Loucy (cell line): ENCODE results near the gene ASB13.
A peak's percentile ranks its signal among the peaks of the same experiment; 100 is the strongest.
"Not testable (repeated sequence)": the region's sequence is repeated elsewhere in the genome, so short reads cannot be mapped to it uniquely, and the experiment has no call there.

ENCODE experiments used
- H2AFZ ChIP-seq: fragments of 200-600 bp; sonication (generic); 2 replicates; pipeline ENCODE4 v1.6.0; 2016; ENCODE audit warnings: antibody characterized with exemption, mild to moderate bottlenecking, low read length, moderate library complexity
- H3F3A ChIP-seq: fragments of 200-600 bp; 2 replicates; pipeline ENCODE4 v1.6.0; 2016; ENCODE audit warnings: antibody characterized with exemption, low read depth, mild to moderate bottlenecking
- H3K27me3 ChIP-seq: fragments of 200-600 bp; sonication (generic); 2 replicates; pipeline ENCODE4 v1.6.1; 2014; ENCODE audit warnings: low read length, mild to moderate bottlenecking; ENCODE audit not compliant: insufficient read depth, poor library complexity, severe bottlenecking
- H3K36me3 ChIP-seq: fragments of 200-600 bp; sonication (generic); 2 replicates; pipeline ENCODE4 v1.6.1; 2016; ENCODE audit warnings: low read length; ENCODE audit not compliant: insufficient read depth
- H3K4me1 ChIP-seq: fragments of 200-600 bp; sonication (generic); 2 replicates; pipeline ENCODE4 v1.5.1; 2014; ENCODE audit warnings: low read length, mild to moderate bottlenecking; ENCODE audit not compliant: insufficient read depth, poor library complexity, severe bottlenecking
- H3K4me2 ChIP-seq: fragments of 200-600 bp; sonication (generic); 2 replicates; pipeline ENCODE4 v1.6.0; 2014; ENCODE audit warnings: antibody characterized with exemption, low read length, low read depth, mild to moderate bottlenecking; ENCODE audit not compliant: poor library complexity, severe bottlenecking
- H3K4me3 ChIP-seq: fragments of 200-600 bp; sonication (generic); 2 replicates; pipeline ENCODE4 v1.5.1; 2014; ENCODE audit warnings: low read length, mild to moderate bottlenecking, mixed read lengths; ENCODE audit not compliant: poor library complexity, severe bottlenecking
- H3K79me2 ChIP-seq: fragments of 200-600 bp; sonication (generic); 2 replicates; pipeline ENCODE4 v1.6.1; 2014; ENCODE audit warnings: low read length; ENCODE audit not compliant: insufficient read depth
- H3K9ac ChIP-seq: fragments of 200-600 bp; sonication (generic); 2 replicates; pipeline ENCODE4 v1.6.0; 2014; ENCODE audit warnings: mild to moderate bottlenecking, low read depth, low read length, moderate library complexity; ENCODE audit not compliant: poor library complexity, severe bottlenecking
- H3K9me2 ChIP-seq: fragments of 200-600 bp; sonication (generic); replicated peaks from 2 replicates; pipeline ENCODE4 v1.6.1; 2016; ENCODE audit warnings: low read depth, low read length, mixed read lengths
- H3K9me3 ChIP-seq: fragments of 200-600 bp; sonication (generic); 2 replicates; pipeline ENCODE4 v1.6.1; 2014; ENCODE audit warnings: mild to moderate bottlenecking, antibody characterized with exemption, low read length, low read depth; ENCODE audit not compliant: insufficient read depth
- H4K20me1 ChIP-seq: fragments of 200-600 bp; sonication (generic); 2 replicates; pipeline ENCODE4 v1.6.0; 2014; ENCODE audit warnings: antibody characterized with exemption, low read length, mild to moderate bottlenecking; ENCODE audit not compliant: insufficient read depth, poor library complexity, severe bottlenecking
- CTCF ChIP-seq: fragments of 200-600 bp; sonication (generic); conservative IDR thresholded peaks from 2 replicates; pipeline ENCODE4 v1.5.1; 2014; ENCODE audit warnings: mild to moderate bottlenecking, antibody characterized with exemption, low read length
- EZH2phosphoT487 ChIP-seq: fragments of 200-600 bp; IDR thresholded peaks from 2 replicates; pipeline ENCODE4 v1.6.1; 2018; ENCODE audit warnings: antibody characterized with exemption, mild to moderate bottlenecking, moderate library complexity, borderline replicate concordance

Gene ASB13

GRCh38 chr10:5623081-5623748, 43.2 kb downstream of the ASB13 start:
- Histone ChIP-seq H3K9me2 (no peaks in the 10 kb centered on the region), H3K79me2 (no peaks in the 10 kb centered on the region), H3K27me3 (no peaks in the 10 kb centered on the region), H4K20me1 (no peaks in the 10 kb centered on the region), H3K9me3 (no peaks in the 10 kb centered on the region), H3F3A (no peaks in the 10 kb centered on the region), H3K36me3 (no peaks in the 10 kb centered on the region), H3K4me2 (no peak overlapping the region), H3K4me3 (no peak overlapping the region), H2AFZ (no peak overlapping the region), H3K4me1 (peaks cover 18% of the 10 kb centered on the region), H3K9ac (no peak overlapping the region)
- peak; percentile 84 for TF ChIP-seq CTCF
- TF ChIP-seq EZH2phosphoT487 = no peak

- Histone ChIP-seq H3K36me3 (no peaks in the 10 kb centered on the region), H3K79me2 (no peaks in the 10 kb centered on the region), H4K20me1 (no peaks in the 10 kb centered on the region), H2AFZ (no peak overlapping the region), H3K4me1 (peaks cover 11% of the 10 kb centered on the region), H3F3A (no peaks in the 10 kb centered on the region), H3K27me3 (no peaks in the 10 kb centered on the region), H3K9me3 (no peaks in the 10 kb centered on the region), H3K9me2 (no peaks in the 10 kb centered on the region), H3K4me2 (no peak overlapping the region), H3K9ac (no peak overlapping the region), H3K4me3 (no peak overlapping the region)
- no peak for TF ChIP-seq CTCF
- no peak for TF ChIP-seq EZH2phosphoT487
These were observed 44.0 kb downstream of the ASB13 start for GRCh38 chr10:5622186-5622960.

- peaks cover 11% of the 10 kb centered on the region for H3K4me1 ChIP-seq
- not testable (repeated sequence) for H3K9ac ChIP-seq, H3K4me3 ChIP-seq, H2AFZ ChIP-seq, H3K9me2 ChIP-seq, H3K36me3 ChIP-seq, H3F3A ChIP-seq, H4K20me1 ChIP-seq, H3K4me2 ChIP-seq, H3K79me2 ChIP-seq, H3K9me3 ChIP-seq, H3K27me3 ChIP-seq
These were observed 45.0 kb downstream of the ASB13 start for GRCh38 chr10:5621371-5621770.

GRCh38 chr10:5620966-5621365, 45.4 kb downstream of the ASB13 start:
- Histone ChIP-seq H3K79me2 (no peaks in the 10 kb centered on the region), H3K9me3 (no peaks in the 10 kb centered on the region), H3K27me3 (no peaks in the 10 kb centered on the region), H2AFZ (no peak overlapping the region), H3K4me2 (no peak overlapping the region), H3F3A (no peaks in the 10 kb centered on the region), H3K9me2 (no peaks in the 10 kb centered on the region), H3K9ac (no peak overlapping the region), H3K4me3 (no peak overlapping the region), H4K20me1 (no peaks in the 10 kb centered on the region), H3K36me3 (no peaks in the 10 kb centered on the region), H3K4me1 (peaks cover 11% of the 10 kb centered on the region)
- no peak for TF ChIP-seq EZH2phosphoT487
- no peak for TF ChIP-seq CTCF
